8988T (cell line): ENCODE results near the gene PSMB7.
"Not testable (repeated sequence)": the region's sequence is repeated elsewhere in the genome, so short reads cannot be mapped to it uniquely, and the experiment has no call there.

ENCODE experiments used
- DNase-seq: peaks from one replicate; pipeline ENCODE4 v3.0.0; 2011

The PSMB7 gene

DNA sequence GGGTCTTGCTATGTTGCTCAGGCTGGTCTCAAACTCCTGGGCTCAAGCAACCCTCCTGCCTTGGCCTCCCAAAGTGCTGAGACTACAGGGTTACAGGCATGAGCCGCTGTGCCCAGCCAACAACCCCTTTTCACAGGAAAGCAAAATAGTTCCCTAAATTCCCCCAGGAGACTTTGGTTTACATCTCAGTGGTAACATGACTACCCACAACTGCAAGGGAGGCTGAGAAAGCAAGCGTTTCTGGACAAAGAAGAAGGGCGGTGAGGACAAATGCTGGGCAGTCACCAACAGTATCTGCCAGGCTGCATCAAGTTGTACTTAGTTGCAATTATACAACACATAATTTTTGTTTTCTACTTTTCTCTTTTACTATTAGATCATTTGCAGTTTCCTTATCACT lies 27.6 kb upstream of the PSMB7 start:
- DNase-seq, result no peak

DNA sequence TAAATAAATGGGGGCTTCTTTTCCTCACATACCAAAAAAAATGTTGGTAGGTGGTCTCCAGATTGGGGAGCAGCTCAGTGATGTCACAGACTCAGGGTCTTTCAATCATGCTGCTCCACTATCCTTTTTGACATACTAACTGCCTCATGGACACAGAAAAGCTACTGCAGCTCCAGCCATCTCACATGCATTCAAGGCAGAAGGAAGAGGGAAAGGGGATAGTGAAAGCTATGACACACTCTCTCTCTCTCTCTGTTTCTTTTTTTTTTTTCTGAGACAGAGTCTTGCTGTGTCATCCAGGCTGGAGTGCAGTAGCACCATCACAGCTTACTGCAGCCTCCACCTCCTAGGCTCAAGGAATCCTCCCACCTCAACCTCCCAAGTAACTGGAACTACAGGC lies 27.1 kb upstream of the PSMB7 start:
- DNase-seq, result no peak

GRCh38 chr9:124441291-124441690 lies 26.0 kb upstream of the PSMB7 start:
- no peak for DNase-seq

DNA sequence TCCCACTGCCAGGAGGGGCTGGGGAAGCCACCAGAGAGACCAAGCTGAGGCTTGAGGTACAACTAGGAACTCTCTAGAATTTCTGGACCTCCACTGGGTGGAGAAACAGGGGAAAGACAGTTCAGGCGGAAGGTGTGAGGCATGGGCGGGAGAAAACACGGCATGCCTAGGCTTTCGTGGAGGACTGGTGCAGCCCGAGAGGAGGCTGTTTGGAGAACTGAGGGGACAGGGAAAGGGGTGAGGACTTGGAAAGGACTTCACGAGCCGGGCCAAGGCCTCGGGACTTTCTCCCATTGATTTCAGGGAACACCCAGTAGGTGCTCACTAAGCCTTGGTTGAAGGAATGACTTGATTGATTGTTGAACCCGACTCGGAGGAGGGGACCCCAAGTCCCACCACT lies 25.5 kb upstream of the PSMB7 start:
- no peak for DNase-seq

- no peak for DNase-seq
These were observed 24.5 kb upstream of the PSMB7 start for GRCh38 chr9:124439686-124440243.

DNA sequence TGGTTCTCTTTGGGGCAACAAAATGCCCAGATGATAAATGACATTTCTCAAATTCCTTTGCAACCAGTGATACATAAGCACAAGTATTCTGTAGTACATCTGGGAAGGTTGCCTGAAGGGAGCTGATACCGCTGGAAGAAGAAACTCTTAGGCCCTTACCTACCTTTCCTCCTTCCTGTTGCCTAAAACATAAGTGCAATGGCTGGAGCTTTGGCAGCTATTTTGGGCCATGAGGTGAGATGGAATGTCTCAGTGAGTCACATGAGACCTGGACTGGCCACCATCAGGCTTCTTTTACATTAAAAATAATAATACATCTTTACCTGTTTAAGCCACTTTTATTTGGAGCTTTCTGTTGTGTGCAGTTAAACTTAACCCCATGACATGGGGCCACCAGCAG lies 23.8 kb upstream of the PSMB7 start:
- DNase-seq, result no peak

- DNase-seq, result no peak
These were observed 22.8 kb upstream of the PSMB7 start for GRCh38 chr9:124438091-124438490.

DNA sequence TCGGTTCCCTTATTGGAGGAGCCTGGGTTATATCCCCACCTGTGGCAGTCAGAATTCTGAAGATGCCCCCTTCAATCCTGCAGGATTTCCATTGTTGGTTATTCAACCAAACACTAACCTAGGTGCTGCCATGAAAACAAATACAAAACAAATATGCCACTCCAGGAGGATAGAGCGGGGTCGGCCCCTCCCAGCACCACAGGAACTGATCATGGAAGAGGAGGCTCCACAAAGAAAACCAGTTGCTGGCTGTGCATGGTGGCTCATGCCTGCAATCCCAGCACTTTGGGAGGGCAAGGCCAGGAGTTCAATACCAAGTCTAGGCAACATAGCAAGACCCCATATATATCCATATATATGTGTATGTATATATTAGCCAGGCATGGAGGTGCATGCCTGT lies 21.8 kb upstream of the PSMB7 start:
- DNase-seq, result no peak

GRCh38 chr9:124436320-124436719 lies 21.1 kb upstream of the PSMB7 start:
- DNase-seq, result no peak

DNA sequence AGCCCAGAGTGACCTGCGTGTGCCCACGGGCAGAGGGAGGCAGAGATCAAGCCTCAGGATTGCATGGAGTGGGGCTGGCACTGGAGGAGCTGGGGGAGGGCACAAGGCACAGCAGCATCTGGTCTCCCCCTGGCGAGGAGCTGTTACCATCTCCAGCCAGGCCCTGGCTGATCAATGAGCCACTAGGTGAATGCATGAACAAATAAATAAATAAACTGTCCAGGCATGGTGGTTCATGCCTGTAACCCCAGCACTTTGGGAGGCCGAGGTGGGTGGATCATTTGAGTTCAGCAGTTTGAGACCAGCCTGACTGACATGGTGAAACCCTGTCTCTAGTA lies 14.3 kb upstream of the PSMB7 start:
- DNase-seq, result no peak

- DNase-seq, result no peak
These were observed 13.7 kb upstream of the PSMB7 start for GRCh38 chr9:124428751-124429529.

DNA sequence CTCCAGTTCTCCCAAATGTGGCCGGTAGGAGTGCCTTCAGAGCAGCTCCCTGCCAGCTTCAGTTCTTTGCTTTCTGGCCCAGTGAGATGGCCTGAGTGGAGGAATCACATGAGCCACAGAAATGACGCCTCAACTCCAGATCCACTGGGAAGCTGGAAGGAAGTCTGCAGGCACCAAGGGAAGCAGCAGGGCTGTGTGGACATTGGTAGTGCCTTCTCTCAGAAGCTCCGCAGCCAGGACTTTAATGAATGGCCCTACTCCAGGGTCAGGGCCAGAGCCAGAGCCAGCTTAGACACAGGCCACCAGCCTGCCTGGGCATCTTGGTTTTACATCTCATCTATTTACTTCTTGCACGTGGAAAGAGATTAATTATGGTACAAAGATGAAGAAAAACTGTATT lies 12.0 kb upstream of the PSMB7 start:
- DNase-seq, result no peak

- no peak for DNase-seq
These were observed 11.1 kb upstream of the PSMB7 start for GRCh38 chr9:124426361-124426760.

DNA sequence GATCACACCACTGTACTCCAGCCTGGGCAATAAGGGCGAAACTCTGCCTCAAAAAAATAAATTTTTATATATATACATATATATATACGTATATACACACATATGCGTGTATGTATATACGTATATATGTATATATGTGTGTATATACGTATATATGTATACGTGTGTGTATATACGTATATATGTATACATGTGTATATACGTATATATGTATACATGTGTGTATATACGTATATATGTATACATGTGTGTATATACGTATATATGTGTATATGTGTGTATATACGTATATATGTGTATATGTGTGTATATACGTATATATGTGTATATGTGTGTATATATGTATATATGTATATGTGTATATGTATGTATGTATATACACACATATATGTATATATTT lies 10.5 kb upstream of the PSMB7 start:
- DNase-seq, result not testable (repeated sequence)

- no peak for DNase-seq
These were observed 8.3 kb upstream of the PSMB7 start for GRCh38 chr9:124423591-124423990.

- DNase-seq, result no peak
These were observed 7.9 kb upstream of the PSMB7 start for GRCh38 chr9:124423155-124423554.

- no peak for DNase-seq
These were observed 5.8 kb upstream of the PSMB7 start for GRCh38 chr9:124420991-124421543.

GRCh38 chr9:124419832-124420489 lies 4.7 kb upstream of the PSMB7 start:
- DNase-seq, result no peak

DNA sequence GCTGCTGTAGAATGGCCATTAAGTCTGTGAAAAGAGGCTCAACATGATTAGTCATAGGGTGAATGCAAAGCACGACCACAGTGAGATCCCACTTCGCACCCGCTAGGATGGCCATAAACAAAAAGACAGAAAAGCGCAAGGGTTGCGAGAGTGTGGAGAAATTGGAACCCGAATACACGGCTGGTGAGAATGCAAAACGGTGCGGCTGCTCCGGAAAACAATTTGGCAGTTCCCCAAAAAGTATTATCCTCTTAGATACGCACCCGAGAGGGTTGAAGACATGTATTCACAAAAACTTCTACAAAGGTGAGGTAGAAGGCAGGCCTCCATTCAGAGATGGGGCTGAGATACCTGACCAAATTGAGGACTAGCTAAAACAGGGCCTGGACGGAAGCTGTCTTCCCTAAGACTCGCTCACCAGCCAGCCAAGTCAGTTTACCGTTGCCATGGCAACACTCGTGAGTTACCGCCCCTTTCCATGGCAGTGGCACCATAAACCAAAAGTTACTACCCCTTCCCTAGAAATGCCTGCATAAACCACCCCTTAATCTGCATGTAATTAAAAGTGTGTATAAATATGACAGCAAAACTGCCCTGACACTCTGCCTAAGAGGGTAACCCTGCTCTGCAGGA lies 726 bp upstream of the PSMB7 start:
- DNase-seq, result no peak

GRCh38 chr9:124414612-124415011 lies 630 bp downstream of the PSMB7 start:
- DNase-seq, result no peak

GRCh38 chr9:124412228-124412575 lies 3.0 kb downstream of the PSMB7 start:
- DNase-seq, result no peak

GRCh38 chr9:124411514-124412227 lies 3.6 kb downstream of the PSMB7 start:
- DNase-seq, result no peak

- no peak for DNase-seq
These were observed 4.8 kb downstream of the PSMB7 start for GRCh38 chr9:124410321-124410913.
